GM12892 (cell line): Measurements from ENCODE around the gene HOTAIR.

Source experiments
- POLR2A ChIP-seq: IDR thresholded peaks from 2 replicates; pipeline ENCODE4 v1.6.1; 2011; ENCODE audit warnings: low read depth, low read length, control low read depth
- TAF1 ChIP-seq: IDR thresholded peaks from 2 replicates; pipeline ENCODE4 v1.6.1; 2011; ENCODE audit warnings: low read depth, mild to moderate bottlenecking, control low read depth, low read length, borderline replicate concordance

DNA sequence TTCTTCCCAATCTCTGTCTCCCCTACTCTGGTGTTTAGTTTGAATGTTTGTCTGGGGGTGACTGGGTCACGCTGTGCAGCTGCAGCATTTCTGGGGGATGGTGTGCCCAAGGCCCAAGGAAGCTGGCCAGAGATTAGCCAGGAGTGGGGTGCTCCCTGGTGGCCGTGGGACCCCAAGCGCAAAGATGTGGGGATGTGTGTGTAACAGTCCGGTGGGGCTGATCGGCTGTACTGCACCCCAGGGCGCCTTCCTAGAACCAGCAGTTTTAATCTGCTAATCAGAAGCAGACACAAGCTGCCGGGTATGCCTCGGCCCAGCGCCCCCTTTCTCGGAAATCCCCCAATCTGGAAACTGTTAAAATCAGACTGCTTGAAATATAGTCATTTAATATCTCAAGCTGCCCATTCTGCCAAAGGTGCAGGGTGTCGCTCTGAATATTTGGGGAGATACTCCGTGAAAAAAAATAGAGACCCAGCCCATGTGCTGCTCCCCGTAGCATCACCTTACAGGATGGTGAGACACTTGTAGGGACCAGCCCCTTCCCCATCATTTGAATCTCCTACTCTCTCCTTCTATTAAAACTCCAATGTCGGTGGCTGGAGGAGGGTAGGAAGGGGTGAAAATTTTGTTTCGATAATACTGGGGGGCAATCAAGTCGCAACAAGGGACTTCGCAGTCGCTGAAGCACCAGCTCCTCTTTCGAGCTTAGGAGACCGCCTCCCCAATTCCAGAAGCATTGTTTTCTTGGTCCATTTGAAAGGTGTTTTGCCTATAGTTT is 29.5 kb upstream of the HOTAIR start:
- TF ChIP-seq POLR2A (no peak), TAF1 (no peak)
